HepG2 (cell line): ENCODE measurements around the gene PRIMPOL. TPM values are rescaled to one million over a fixed set of nuclear protein-coding genes. Genes with fewer than 3 reads are reported as not detected.

ENCODE experiments used
- ATAC-seq: fragments of 200-7000 bp; cut with Tn5 transposase; 3 replicates; pipeline ENCODE4 v1.9.1; 2020; ENCODE audit warnings: mild to moderate bottlenecking, moderate library complexity
- BruUV-seq: library from RNA; stranded (reverse); fragments of 400-500 nt; replicated peaks from 2 replicates; lab custom pipeline; 2021; lab: Mats Ljungman, UMichigan
- CTCF ChIA-PET: fragments of 300-600 bp; formaldehyde crosslinking; extraction: SDS; loops from one replicate; lab custom pipeline; 2021; ENCODE audit warnings: low total read pairs, inconsistent platforms, low intra/inter-chr PET ratio; lab: Yijun Ruan, JAX
- POLR2A ChIA-PET: fragments of 350-600 bp; sonication (Branson Sonifier 250); formaldehyde crosslinking; loops from one replicate; lab custom pipeline; 2020; ENCODE audit warnings: antibody characterized with exemption, inconsistent platforms; lab: Yijun Ruan, JAX
- DNase-seq: peaks from one replicate; pipeline ENCODE4 v3.0.0-alpha.2; 2015; ENCODE audit warnings: low spot score
- FAIRE-seq: peaks from 3 replicates; lab custom pipeline; 2011; peaks lifted over from hg19 to GRCh38; lab: Jason Lieb, UNC
- H2AFZ ChIP-seq: one replicate; pipeline ENCODE4 v1.6.1; 2011; ENCODE audit warnings: low read length, inconsistent platforms
- H3K27ac ChIP-seq: fragments of 300-600 bp; 3 replicates; pipeline ENCODE4 v1.8.0; 2011; ENCODE audit warnings: mixed run types, mild to moderate bottlenecking, mixed read lengths, low read length, inconsistent platforms; ENCODE audit not compliant: insufficient read depth; ENCODE audit errors: extremely low read length
- H3K27me3 ChIP-seq, 2 experiments: fragments of 200-600 bp in 1 of 2; 2 replicates in 1 of 2; 3 replicates in 1 of 2; pipeline versions ENCODE4 v1.6.0 to v1.8.0; 2011; ENCODE audit warnings: low read length in 2 of 2, mild to moderate bottlenecking in 2 of 2, moderate library complexity in 2 of 2, inconsistent platforms in 1 of 2; ENCODE audit not compliant: insufficient read depth in 2 of 2, control insufficient read depth in 1 of 2
- H3K36me3 ChIP-seq, 2 experiments: fragments of 200-600 bp in 1 of 2; replicated peaks in 1 of 2; 2 replicates in 1 of 2; 3 replicates in 1 of 2; pipeline versions ENCODE4 v1.5.1 to v1.8.0; 2011; ENCODE audit warnings: low read length in 2 of 2, inconsistent platforms in 1 of 2; ENCODE audit not compliant: insufficient read depth in 2 of 2, control insufficient read depth in 1 of 2
- H3K4me1 ChIP-seq: 2 replicates; pipeline ENCODE4 v1.5.1; 2012; ENCODE audit warnings: low read length, inconsistent platforms; ENCODE audit not compliant: insufficient read depth
- H3K4me2 ChIP-seq: 2 replicates; pipeline ENCODE4 v1.6.0; 2011; ENCODE audit warnings: low read depth, low read length, inconsistent platforms
- H3K4me3 ChIP-seq, 3 experiments: fragments of 200-600 bp in 1 of 3; sonication (generic), shearing (Covaris generic) in 1 of 3; replicated peaks in 1 of 3; 2 replicates each; pipeline ENCODE4 v1.5.1; 2011 to 2016; ENCODE audit warnings: low read length in 3 of 3, inconsistent platforms in 2 of 3, low read depth in 2 of 3, mild to moderate bottlenecking in 2 of 3, control low read depth in 1 of 3, mixed read lengths in 1 of 3; ENCODE audit not compliant: insufficient read depth in 1 of 3
- H3K79me2 ChIP-seq: one replicate; pipeline ENCODE4 v1.6.1; 2011; ENCODE audit warnings: low read length, inconsistent platforms; ENCODE audit not compliant: insufficient read depth
- H3K9ac ChIP-seq: 2 replicates; pipeline ENCODE4 v1.6.0; 2011; ENCODE audit warnings: mild to moderate bottlenecking, low read depth, low read length, inconsistent platforms; ENCODE audit not compliant: insufficient read depth
- H3K9me3 ChIP-seq: 2 replicates; pipeline ENCODE4 v1.5.1; 2012; ENCODE audit warnings: mild to moderate bottlenecking, low read length
- H4K20me1 ChIP-seq: 2 replicates; pipeline ENCODE4 v1.6.0; 2011; ENCODE audit warnings: inconsistent platforms, mild to moderate bottlenecking, low read length, moderate library complexity; ENCODE audit not compliant: insufficient read depth
- ATF7 ChIP-seq, 2 experiments: fragments of 450-650 bp in 1 of 2; sonication (generic) in 1 of 2; formaldehyde crosslinking in 1 of 2; IDR thresholded peaks; 2 replicates each; pipeline versions ENCODE4 v1.4.0 to v1.6.1; 2016 to 2020; ENCODE audit warnings: antibody characterized with exemption in 1 of 2, mild to moderate bottlenecking in 1 of 2, missing genetic modification reagents in 1 of 2
- CEBPB ChIP-seq: IDR thresholded peaks from 2 replicates; pipeline ENCODE4 v1.6.1; 2011; ENCODE audit warnings: low read depth, low read length, improper control_type of control experiment, borderline replicate concordance
- FOXO1 ChIP-seq: sonication (generic); formaldehyde crosslinking; IDR thresholded peaks from 2 replicates; pipeline ENCODE4 v1.4.0; 2020; ENCODE audit warnings: missing genetic modification reagents
- KAT2B ChIP-seq: fragments of 150-350 bp; IDR thresholded peaks from 2 replicates; pipeline ENCODE4 v1.6.1; 2014; ENCODE audit warnings: low read depth, low read length, borderline replicate concordance
- MTA1 ChIP-seq: sonication (generic); formaldehyde crosslinking; IDR thresholded peaks from 2 replicates; pipeline ENCODE4 v1.4.0; 2020; ENCODE audit warnings: missing genetic modification reagents, mild to moderate bottlenecking, borderline replicate concordance
- MTF1 ChIP-seq: sonication (generic); formaldehyde crosslinking; IDR thresholded peaks from 2 replicates; pipeline ENCODE4 v1.5.0; 2020; ENCODE audit warnings: missing genetic modification reagents
- PLSCR1 ChIP-seq: sonication (generic); formaldehyde crosslinking; IDR thresholded peaks from 2 replicates; pipeline ENCODE4 v1.5.0; 2020; ENCODE audit warnings: missing genetic modification reagents, mild to moderate bottlenecking, borderline replicate concordance
- RORA ChIP-seq: sonication (generic); formaldehyde crosslinking; IDR thresholded peaks from 2 replicates; pipeline ENCODE4 v1.5.0; 2020; ENCODE audit warnings: mild to moderate bottlenecking, missing genetic modification reagents, moderate library complexity
- SMAD3 ChIP-seq: sonication (generic); formaldehyde crosslinking; IDR thresholded peaks from 2 replicates; pipeline ENCODE4 v1.4.0; 2020; ENCODE audit warnings: missing genetic modification reagents
- TBL1XR1 ChIP-seq: fragments of 150-350 bp; IDR thresholded peaks from 2 replicates; pipeline ENCODE4 v1.6.1; 2014; ENCODE audit warnings: borderline replicate concordance, low read length; ENCODE audit not compliant: partially characterized antibody
- YEATS2 ChIP-seq: sonication (generic); formaldehyde crosslinking; IDR thresholded peaks from 2 replicates; pipeline ENCODE4 v1.4.0; 2020; ENCODE audit warnings: missing genetic modification reagents, borderline replicate concordance
- ZBTB7B ChIP-seq: sonication (generic); formaldehyde crosslinking; IDR thresholded peaks from 2 replicates; pipeline ENCODE4 v1.4.0; 2020; ENCODE audit warnings: missing genetic modification reagents
- ZFAT ChIP-seq: sonication (generic); formaldehyde crosslinking; conservative IDR thresholded peaks from 2 replicates; pipeline ENCODE4 v1.8.1; 2023; ENCODE audit warnings: missing genetic modification reagents, inconsistent platforms
- ZNF292 ChIP-seq: sonication (generic); formaldehyde crosslinking; IDR thresholded peaks from 2 replicates; pipeline ENCODE4 v1.8.1; 2022; ENCODE audit warnings: mild to moderate bottlenecking, low read depth, missing genetic modification reagents, borderline replicate concordance
- ZNF740 ChIP-seq: sonication (generic); formaldehyde crosslinking; IDR thresholded peaks from 2 replicates; pipeline ENCODE4 v1.4.0; 2020; ENCODE audit warnings: missing genetic modification reagents
- WGBS: methylation state at CpG from one replicate; pipeline ENCODE4 v1.1.6; 2017; ENCODE audit warnings: low lambda C conversion rate; 5-methylcytosine and 5-hydroxymethylcytosine counted together
- in situ Hi-C: cut with HindIII; loops from 2 replicates; pipeline ENCODE4 v1.10.0; 2017; ENCODE audit warnings: low pct_unique_long_range_greater_than_20kb; ENCODE audit not compliant: extremely low pct_ligation_motif_present
- intact Hi-C: fragments of 100-400 bp; cut with micrococcal nuclease; formaldehyde crosslinking; loops from one replicate; pipeline ENCODE4 v1.10.0; 2022; ENCODE audit not compliant: unreplicated experiment
- polyA plus RNA-seq, 8 experiments: library from polyadenylated mRNA; depleted of rRNA in 3 of 8; stranded (reverse) in 7 of 8; unstranded in 1 of 8; fragments of >200 nt; fragmentation: Illumina TruSeq in 4 of 8; extraction: Trizol in 4 of 8; gene quantifications; 2 replicates each; pipeline versions ENCODE4 v1.2.1 to v1.2.3, GENCODE V29; 2011 to 2016; ENCODE audit warnings: low read depth in 4 of 8, missing spikeins in 1 of 8, mixed read lengths in 1 of 8; ENCODE audit not compliant: insufficient read depth in 1 of 8
- total RNA-seq, 5 experiments: library from RNA; depleted of rRNA; stranded (reverse); fragments of >200 nt; fragmentation: Illumina TruSeq; extraction: Trizol; gene quantifications; 2 replicates each; pipeline ENCODE4 v1.2.3, GENCODE V29; 2016; ENCODE audit warnings: low read depth in 1 of 5

PRIMPOL gene
- total and polyA plus RNA-seq, 2 of the 13 experiments (the other 11 are each of a cell fraction or from before 2014, with no cell fraction given): 7.3 to 11.0 TPM

- TF ChIP-seq YEATS2 (no peak), MTA1 (CRISPR knock-in tag) (no peak)
Measured at GRCh38 chr4:184641451-184641850, 8.1 kb upstream of the PRIMPOL start (continued).

GRCh38 chr4:184643731-184644130, 5.8 kb upstream of the PRIMPOL start:
- Histone ChIP-seq H3K4me2 (no peak overlapping the region), H3K36me3 (no peaks in the 10 kb centered on the region; a peak in 2 of 5 replicates), H3K4me1 (peaks cover 43% of the 10 kb centered on the region), H3K79me2 (peaks cover 90% of the 10 kb centered on the region)
- POLR2A ChIA-PET: interaction anchor here (0.7 kb wide), 1 partner anchor 1199 kb away, joined by 5 read pairs; the partner anchor contains the start of gene CDKN2AIP
- FAIRE-seq (no peak), DNase-seq (no peak), ATAC-seq (no peak)
- intact Hi-C loops: loop anchor here (10.0 kb wide), 2 partner anchors 169 to 379 kb away; partner anchors contain the start of gene IRF2
- no TSS peak for BruUV-seq
- TF ChIP-seq KAT2B (no peak), CEBPB (no peak), ZFAT (CRISPR knock-in tag) (no peak), MTF1 (no peak), ZNF292 (no peak), ATF7 (IDR thresholded peaks at IDR 0.05) (no peak), ATF7 (CRISPR knock-in tag; IDR thresholded peaks at IDR 0.05) (no peak), TBL1XR1 (no peak), SMAD3 (no peak), FOXO1 (no peak), ZBTB7B (CRISPR knock-in tag) (no peak), PLSCR1 (CRISPR knock-in tag) (no peak), ZNF740 (CRISPR knock-in tag) (no peak), RORA (CRISPR knock-in tag) (no peak)
- TF ChIP-seq, all 625 proteins: peak for 0
- Histone ChIP-seq H3K27ac (no peak overlapping the region), H2AFZ (no peak overlapping the region), H3K4me3 (no peak overlapping the region), H3K9me3 (no peaks in the 10 kb centered on the region), H3K27me3 (no peaks in the 10 kb centered on the region; a peak in 1 of 5 replicates), H3K9ac (no peak overlapping the region), H4K20me1 (peaks cover 10% of the 10 kb centered on the region; the same call in 1 of the 2 replicates)
- CTCF ChIA-PET: no interaction called here
- in situ Hi-C loops: no loop called here
- 100% methylated on average over 1 of the region's 1 CpG for WGBS
